Neural progenitor cell (in vitro differentiated cells): ENCODE data around the gene ANKRD33.

ENCODE experiments used
- EZH2phosphoT487 ChIP-seq: fragments of 200-600 bp; sonication (generic); IDR thresholded peaks from 2 replicates; pipeline ENCODE4 v1.6.1; 2017; ENCODE audit warnings: antibody characterized with exemption
- TF ChIP-seq, protein P1 (sequence below): fragments of 200-600 bp; sonication (generic); IDR thresholded peaks from 2 replicates; pipeline ENCODE4 v1.5.1; 2017; ENCODE audit warnings: antibody characterized with exemption, mild to moderate bottlenecking

DNA sequence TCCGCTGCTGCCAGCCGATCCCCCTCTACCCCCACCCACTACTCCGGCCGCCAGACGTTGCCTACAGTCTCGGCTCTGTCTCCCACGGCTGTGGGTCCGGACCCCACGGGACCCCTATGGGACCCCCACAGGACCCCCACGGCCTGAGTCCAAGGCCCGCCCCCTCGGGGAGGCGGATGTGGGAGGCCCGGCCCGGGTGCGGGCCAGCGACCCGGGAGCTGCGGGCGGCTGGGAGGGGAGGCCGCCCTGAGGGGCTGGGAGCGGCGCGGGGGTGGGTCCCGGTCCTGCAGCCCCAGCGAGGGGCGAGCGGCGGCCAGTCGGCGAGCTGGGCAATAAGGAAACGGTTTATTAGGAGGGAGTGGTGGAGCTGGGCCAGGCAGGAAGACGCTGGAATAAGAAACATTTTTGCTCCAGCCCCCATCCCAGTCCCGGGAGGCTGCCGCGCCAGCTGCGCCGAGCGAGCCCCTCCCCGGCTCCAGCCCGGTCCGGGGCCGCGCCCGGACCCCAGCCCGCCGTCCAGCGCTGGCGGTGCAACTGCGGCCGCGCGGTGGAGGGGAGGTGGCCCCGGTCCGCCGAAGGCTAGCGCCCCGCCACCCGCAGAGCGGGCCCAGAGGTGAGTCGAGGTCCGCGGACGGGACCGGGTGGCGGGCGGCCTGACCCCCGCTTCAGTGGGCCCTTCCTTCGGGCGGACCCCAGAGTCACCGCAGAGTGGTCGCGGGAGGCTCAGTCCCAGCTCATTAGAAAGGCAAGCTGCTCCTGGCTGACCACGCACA, 19.4 kb downstream of the ANKRD33 start, which contains the start of gene ACVRL1:
- TF ChIP-seq, protein P1, sequence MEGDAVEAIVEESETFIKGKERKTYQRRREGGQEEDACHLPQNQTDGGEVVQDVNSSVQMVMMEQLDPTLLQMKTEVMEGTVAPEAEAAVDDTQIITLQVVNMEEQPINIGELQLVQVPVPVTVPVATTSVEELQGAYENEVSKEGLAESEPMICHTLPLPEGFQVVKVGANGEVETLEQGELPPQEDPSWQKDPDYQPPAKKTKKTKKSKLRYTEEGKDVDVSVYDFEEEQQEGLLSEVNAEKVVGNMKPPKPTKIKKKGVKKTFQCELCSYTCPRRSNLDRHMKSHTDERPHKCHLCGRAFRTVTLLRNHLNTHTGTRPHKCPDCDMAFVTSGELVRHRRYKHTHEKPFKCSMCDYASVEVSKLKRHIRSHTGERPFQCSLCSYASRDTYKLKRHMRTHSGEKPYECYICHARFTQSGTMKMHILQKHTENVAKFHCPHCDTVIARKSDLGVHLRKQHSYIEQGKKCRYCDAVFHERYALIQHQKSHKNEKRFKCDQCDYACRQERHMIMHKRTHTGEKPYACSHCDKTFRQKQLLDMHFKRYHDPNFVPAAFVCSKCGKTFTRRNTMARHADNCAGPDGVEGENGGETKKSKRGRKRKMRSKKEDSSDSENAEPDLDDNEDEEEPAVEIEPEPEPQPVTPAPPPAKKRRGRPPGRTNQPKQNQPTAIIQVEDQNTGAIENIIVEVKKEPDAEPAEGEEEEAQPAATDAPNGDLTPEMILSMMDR = no peak
- TF ChIP-seq EZH2phosphoT487 = peak; percentile 12
